MM.1S (cell line): ENCODE results near the gene MICALL2.

Source experiments
- CTCF ChIP-seq: fragments of 300-600 bp; sonication (generic); IDR thresholded peaks from 2 replicates; pipeline ENCODE4 v1.5.1; 2016; ENCODE audit warnings: antibody characterized with exemption, low read length, mixed read lengths
- EZH2phosphoT487 ChIP-seq: fragments of 300-600 bp; sonication (generic); IDR thresholded peaks from 2 replicates; pipeline ENCODE4 v1.6.1; 2018; ENCODE audit warnings: antibody characterized with exemption, low read length

- TF ChIP-seq CTCF (no peak), EZH2phosphoT487 (no peak)
These were observed 900 bp upstream of the MICALL2 start for GRCh38 chr7:1459920-1460820.
